ENCODE measurements around the gene MYOM1. TPM values are rescaled to one million over a fixed set of nuclear protein-coding genes. Genes with fewer than 3 reads are reported as not detected.
"Not testable (repeated sequence)": the region's sequence is repeated elsewhere in the genome, so short reads cannot be mapped to it uniquely, and the experiment has no call there.

Gene MYOM1
- polyA plus RNA-seq, 1 experiment, result 0.02 TPM

- CTCF ChIA-PET, result no interaction called here
- H3K4me3 ChIP-seq (ENCODE audit: low read depth, low read length), result no peak overlapping the region
- no peak for TF ChIP-seq CTCF (IDR thresholded peaks at IDR 0.05; ENCODE audit: low read depth, low read length)
- no peak for DNase-seq (ENCODE audit: low read depth, low spot score)
- peaks cover 2% of the 10 kb centered on the region; the same call in 1 of the 2 replicates for H3K9me3 ChIP-seq (ENCODE audit: control insufficient read depth, insufficient read depth, low read length)
- H3K27ac ChIP-seq (ENCODE audit: low read depth, low read length), result no peak overlapping the region
- POLR2A ChIA-PET, result no interaction called here
- no peaks in the 10 kb centered on the region for H3K27me3 ChIP-seq (ENCODE audit: control insufficient read depth, insufficient read depth, low read length)
Measured at GRCh38 chr18:3069671-3070433, 149.9 kb downstream of the MYOM1 start.

- Histone ChIP-seq H3K4me3 (ENCODE audit: low read depth, low read length) (no peak overlapping the region), H3K27me3 (ENCODE audit: control insufficient read depth, insufficient read depth, low read length) (no peaks in the 10 kb centered on the region), H3K27ac (ENCODE audit: low read depth, low read length) (no peak overlapping the region), H3K9me3 (ENCODE audit: control insufficient read depth, insufficient read depth, low read length) (peaks cover 2% of the 10 kb centered on the region; the same call in 1 of the 2 replicates)
- no peak for TF ChIP-seq CTCF (IDR thresholded peaks at IDR 0.05; ENCODE audit: low read depth, low read length)
- POLR2A ChIA-PET, result no interaction called here
- CTCF ChIA-PET, result no interaction called here
- DNase-seq (ENCODE audit: low read depth, low spot score), result no peak
Measured at GRCh38 chr18:3067722-3068121, 152.0 kb downstream of the MYOM1 start.

GRCh38 chr18:3067165-3067661, 152.6 kb downstream of the MYOM1 start:
- POLR2A ChIA-PET, result no interaction called here
- DNase-seq (ENCODE audit: low read depth, low spot score), result no peak
- Histone ChIP-seq H3K9me3 (ENCODE audit: control insufficient read depth, insufficient read depth, low read length) (peaks cover 2% of the 10 kb centered on the region; the same call in 1 of the 2 replicates), H3K27me3 (ENCODE audit: control insufficient read depth, insufficient read depth, low read length) (no peaks in the 10 kb centered on the region), H3K27ac (ENCODE audit: low read depth, low read length) (no peak overlapping the region), H3K4me3 (ENCODE audit: low read depth, low read length) (no peak overlapping the region)
- no peak for TF ChIP-seq CTCF (IDR thresholded peaks at IDR 0.05; ENCODE audit: low read depth, low read length)
- CTCF ChIA-PET, result no interaction called here

- DNase-seq (ENCODE audit: low read depth, low spot score), result no peak
- peaks cover 2% of the 10 kb centered on the region for H3K9me3 ChIP-seq (ENCODE audit: control insufficient read depth, insufficient read depth, low read length)
- H3K4me3 ChIP-seq (ENCODE audit: low read depth, low read length), result no peak overlapping the region
- TF ChIP-seq CTCF (IDR thresholded peaks at IDR 0.05; ENCODE audit: low read depth, low read length), result no peak
- no peak overlapping the region for H3K27ac ChIP-seq (ENCODE audit: low read depth, low read length)
- CTCF ChIA-PET, result no interaction called here
- POLR2A ChIA-PET, result interaction anchor here (0.5 to 0.6 kb wide), 2 partner anchors 124 to 207 kb away, joined by 4 read pairs; no protein-coding TSS in a partner anchor
- H3K27me3 ChIP-seq (ENCODE audit: control insufficient read depth, insufficient read depth, low read length), result no peaks in the 10 kb centered on the region
Measured at GRCh38 chr18:3066341-3067110, 153.2 kb downstream of the MYOM1 start.

GRCh38 chr18:3063766-3064165, 156.0 kb downstream of the MYOM1 start:
- H3K9me3 ChIP-seq (ENCODE audit: control insufficient read depth, insufficient read depth, low read length); DNase-seq (ENCODE audit: low read depth, low spot score); H3K27me3 ChIP-seq (ENCODE audit: control insufficient read depth, insufficient read depth, low read length); H3K27ac ChIP-seq (ENCODE audit: low read depth, low read length); H3K4me3 ChIP-seq (ENCODE audit: low read depth, low read length): not testable (repeated sequence)
- POLR2A ChIA-PET, result interaction anchor here (0.7 kb wide), 1 partner anchor 183 kb away, joined by 4 read pairs; no protein-coding TSS in a partner anchor
- CTCF ChIA-PET, result interaction anchor here (0.7 to 4.0 kb wide), 7 partner anchors 12 to 182 kb away, joined by 3 to 23 read pairs (median 4); no protein-coding TSS in a partner anchor

Measured in AG04450 (cell line).